Measurements from ENCODE around the gene CDADC1.
"Not testable (repeated sequence)": the region's sequence is repeated elsewhere in the genome, so short reads cannot be mapped to it uniquely, and the experiment has no call there.

The CDADC1 gene

GRCh38 chr13:49319951-49320350 is 72.2 kb downstream of the CDADC1 start:
- FAIRE-seq, result no peak

GRCh38 chr13:49320975-49321374 is 73.2 kb downstream of the CDADC1 start:
- FAIRE-seq, result no peak

- FAIRE-seq, result no peak
Measured at GRCh38 chr13:49322702-49323101, 75.0 kb downstream of the CDADC1 start.

GRCh38 chr13:49323344-49323743 is 75.6 kb downstream of the CDADC1 start:
- FAIRE-seq, result no peak

GRCh38 chr13:49326222-49326917 is 78.6 kb downstream of the CDADC1 start:
- FAIRE-seq, result no peak

- FAIRE-seq, result not testable (repeated sequence)
Measured at GRCh38 chr13:49327145-49327544, 79.4 kb downstream of the CDADC1 start.

GRCh38 chr13:49329831-49330545 is 82.3 kb downstream of the CDADC1 start:
- no peak for FAIRE-seq

- FAIRE-seq, result no peak
Measured at GRCh38 chr13:49330546-49330864, 82.8 kb downstream of the CDADC1 start.

- no peak for FAIRE-seq
Measured at GRCh38 chr13:49336655-49337054, 88.9 kb downstream of the CDADC1 start.

- no peak for FAIRE-seq
Measured at GRCh38 chr13:49340161-49340560, 92.4 kb downstream of the CDADC1 start.

GRCh38 chr13:49341517-49341916 is 93.8 kb downstream of the CDADC1 start:
- no peak for FAIRE-seq

GRCh38 chr13:49341941-49342340 is 94.2 kb downstream of the CDADC1 start:
- no peak for FAIRE-seq

GRCh38 chr13:49342454-49342853 is 94.7 kb downstream of the CDADC1 start:
- FAIRE-seq, result no peak
